Measurements from ENCODE around the gene VDAC2. TPM values are rescaled to one million over a fixed set of nuclear protein-coding genes. Genes with fewer than 3 reads are reported as not detected.
"Not testable (repeated sequence)": the region's sequence is repeated elsewhere in the genome, so short reads cannot be mapped to it uniquely, and the experiment has no call there.

VDAC2 gene
- total and polyA plus RNA-seq, 4 donors, result 94.5 to 121 (median 102) TPM

GRCh38 chr10:75197906-75198305, 12.7 kb upstream of the VDAC2 start:
- no peak for TF ChIP-seq CTCF (IDR thresholded peaks at IDR 0.05; ENCODE audit: control extremely low read depth, extremely low read depth)
- Histone ChIP-seq H3K27me3 (ENCODE audit: control insufficient read depth in 3 of 3, insufficient read depth in 3 of 3, low read length in 2 of 3) (no peaks in the 10 kb centered on the region), H3K27ac (ENCODE audit: low read depth in 1 of 2, low read length in 1 of 2) (no peak overlapping the region), H3K9ac (ENCODE audit: insufficient read depth in 1 of 2, low read length in 2 of 2) (no peak overlapping the region), H3K4me3 (no peak overlapping the region), H3K9me3 (ENCODE audit: control insufficient read depth in 4 of 4, insufficient read depth in 3 of 4, low read length in 3 of 4) (no peaks in the 10 kb centered on the region), H3K4me1 (ENCODE audit: control insufficient read depth in 5 of 5, insufficient read depth in 5 of 5, low read length in 5 of 5) (peaks cover 0 to 3% (median 0%) of the 10 kb centered on the region in 5 donors), H3K36me3 (ENCODE audit: control insufficient read depth in 4 of 4, insufficient read depth in 4 of 4, low read length in 4 of 4) (peaks cover 0 to under 1% (median 0%) of the 10 kb centered on the region in 4 donors)
- DNase-seq, result no peak
- 96 to 97% methylated on average over 2 of the region's 2 CpGs for WGBS, 2 donors
- no peak for ATAC-seq (ENCODE audit: insufficient read depth, low FRiP score)

GRCh38 chr10:75199949-75200348, 10.6 kb upstream of the VDAC2 start:
- not testable (repeated sequence) for ATAC-seq (ENCODE audit: insufficient read depth, low FRiP score); H3K9me3 ChIP-seq (ENCODE audit: control insufficient read depth in 4 of 4, insufficient read depth in 3 of 4, low read length in 3 of 4); H3K36me3 ChIP-seq (ENCODE audit: control insufficient read depth in 4 of 4, insufficient read depth in 4 of 4, low read length in 4 of 4); H3K4me1 ChIP-seq (ENCODE audit: control insufficient read depth in 5 of 5, insufficient read depth in 5 of 5, low read length in 5 of 5); H3K27me3 ChIP-seq (ENCODE audit: control insufficient read depth in 3 of 3, insufficient read depth in 3 of 3, low read length in 2 of 3); H3K9ac ChIP-seq (ENCODE audit: insufficient read depth in 1 of 2, low read length in 2 of 2); H3K27ac ChIP-seq (ENCODE audit: low read depth in 1 of 2, low read length in 1 of 2); DNase-seq; H3K4me3 ChIP-seq
- 96 to 97% methylated on average over 6 of the region's 6 CpGs for WGBS, 2 donors

DNA sequence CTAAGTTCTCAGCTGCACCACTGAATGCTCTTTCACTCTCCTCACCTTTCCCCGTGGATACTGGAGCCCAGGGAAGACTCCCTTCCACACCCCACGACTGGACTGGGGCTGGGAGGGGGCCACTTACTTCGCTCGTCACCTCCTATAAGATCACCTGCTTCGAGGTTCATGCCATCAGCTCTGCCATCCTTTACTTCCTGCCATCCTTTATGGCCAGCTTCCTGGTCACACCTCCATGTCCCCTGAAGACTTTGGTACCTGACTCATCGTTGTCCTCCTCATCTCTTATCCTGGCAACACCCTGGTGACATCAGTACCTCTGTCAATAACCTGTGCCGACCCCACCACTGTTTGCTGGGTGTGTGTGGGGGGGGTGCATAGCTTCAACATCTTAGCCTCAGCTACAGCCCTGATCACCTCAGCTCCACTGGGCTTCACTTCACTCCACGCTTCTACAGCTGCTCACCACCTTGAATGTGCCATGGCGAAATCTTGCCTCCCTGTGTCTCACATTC, 8.7 kb upstream of the VDAC2 start:
- Histone ChIP-seq H3K9ac (ENCODE audit: insufficient read depth in 1 of 2, low read length in 2 of 2) (no peak overlapping the region), H3K36me3 (ENCODE audit: control insufficient read depth in 4 of 4, insufficient read depth in 4 of 4, low read length in 4 of 4) (peaks cover 0 to 3% (median 0%) of the 10 kb centered on the region in 4 donors), H3K9me3 (ENCODE audit: control insufficient read depth in 4 of 4, insufficient read depth in 3 of 4, low read length in 3 of 4) (no peaks in the 10 kb centered on the region), H3K27me3 (ENCODE audit: control insufficient read depth in 3 of 3, insufficient read depth in 3 of 3, low read length in 2 of 3) (peaks cover 0 to 2% (median 0%) of the 10 kb centered on the region in 3 donors), H3K4me3 (no peak overlapping the region), H3K27ac (ENCODE audit: low read depth in 1 of 2, low read length in 1 of 2) (peak overlapping the region in 1 of 2 donors; percentile 38), H3K4me1 (ENCODE audit: control insufficient read depth in 5 of 5, insufficient read depth in 5 of 5, low read length in 5 of 5) (peaks cover 0 to 3% (median 0%) of the 10 kb centered on the region in 5 donors)
- WGBS, 2 donors, result 84 to 87% methylated on average over 9 of the region's 9 CpGs
- no peak for DNase-seq
- TF ChIP-seq CTCF (IDR thresholded peaks at IDR 0.05; ENCODE audit: control extremely low read depth, extremely low read depth), result no peak
- no peak for ATAC-seq (ENCODE audit: insufficient read depth, low FRiP score)

GRCh38 chr10:75202321-75203045, 8.1 kb upstream of the VDAC2 start:
- peaks cover 0 to 2% (median 0%) of the 10 kb centered on the region in 3 donors for H3K27me3 ChIP-seq (ENCODE audit: control insufficient read depth in 3 of 3, insufficient read depth in 3 of 3, low read length in 2 of 3)
- DNase-seq (no peak), ATAC-seq (ENCODE audit: insufficient read depth, low FRiP score) (peak; percentile 41)
- no peaks in the 10 kb centered on the region for H3K9me3 ChIP-seq (ENCODE audit: control insufficient read depth in 4 of 4, insufficient read depth in 3 of 4, low read length in 3 of 4)
- peaks cover 0 to 3% (median 0%) of the 10 kb centered on the region in 5 donors for H3K4me1 ChIP-seq (ENCODE audit: control insufficient read depth in 5 of 5, insufficient read depth in 5 of 5, low read length in 5 of 5)
- TF ChIP-seq CTCF (IDR thresholded peaks at IDR 0.05; ENCODE audit: control extremely low read depth, extremely low read depth), result no peak
- peaks cover 0 to 3% (median 0%) of the 10 kb centered on the region in 4 donors for H3K36me3 ChIP-seq (ENCODE audit: control insufficient read depth in 4 of 4, insufficient read depth in 4 of 4, low read length in 4 of 4)
- no peak overlapping the region for H3K9ac ChIP-seq (ENCODE audit: insufficient read depth in 1 of 2, low read length in 2 of 2)
- H3K27ac ChIP-seq (ENCODE audit: low read depth in 1 of 2, low read length in 1 of 2), result peak overlapping the region in 1 of 2 donors; percentile 47
- H3K4me3 ChIP-seq, result no peak overlapping the region
- 70 to 76% methylated on average over 1 of the region's 1 CpG for WGBS, 2 donors

DNA sequence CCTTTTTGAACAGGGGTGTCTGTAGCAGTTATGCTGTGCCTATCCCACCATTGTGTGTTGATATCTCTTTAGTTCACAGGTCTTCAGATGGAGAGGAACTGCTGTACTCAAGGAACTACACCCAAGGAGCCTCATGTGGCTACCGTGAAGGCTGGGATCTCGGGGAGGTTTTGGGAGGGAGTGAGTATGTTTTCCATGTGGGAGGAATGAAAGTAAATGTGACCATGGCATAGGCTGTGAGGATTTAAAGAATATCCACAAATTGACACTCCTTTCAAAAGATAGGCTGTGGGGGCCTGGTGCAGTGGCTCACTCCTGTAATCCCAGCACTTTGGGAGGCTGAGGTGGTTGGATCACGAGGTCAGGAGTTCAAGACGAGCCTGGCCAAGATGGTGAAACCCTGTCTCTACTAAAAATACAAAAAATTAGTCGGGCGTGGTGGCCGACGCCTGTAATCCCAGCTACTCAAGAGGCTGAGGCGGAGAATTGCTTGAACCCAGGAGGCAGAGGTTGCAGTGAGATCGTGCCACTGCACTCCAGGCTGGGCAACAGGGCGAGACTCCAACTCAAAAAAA, 7.5 kb upstream of the VDAC2 start:
- H3K36me3 ChIP-seq (ENCODE audit: control insufficient read depth in 4 of 4, insufficient read depth in 4 of 4, low read length in 4 of 4); H3K4me1 ChIP-seq (ENCODE audit: control insufficient read depth in 5 of 5, insufficient read depth in 5 of 5, low read length in 5 of 5); H3K9me3 ChIP-seq (ENCODE audit: control insufficient read depth in 4 of 4, insufficient read depth in 3 of 4, low read length in 3 of 4); DNase-seq; H3K27me3 ChIP-seq (ENCODE audit: control insufficient read depth in 3 of 3, insufficient read depth in 3 of 3, low read length in 2 of 3); H3K4me3 ChIP-seq; ATAC-seq (ENCODE audit: insufficient read depth, low FRiP score); H3K9ac ChIP-seq (ENCODE audit: insufficient read depth in 1 of 2, low read length in 2 of 2): not testable (repeated sequence)
- WGBS, 2 donors, result 81 to 94% methylated on average over 11 of the region's 11 CpGs
- peak overlapping the region in 1 of 2 donors; percentile 47 for H3K27ac ChIP-seq (ENCODE audit: low read depth in 1 of 2, low read length in 1 of 2)
